ENCODE measurements around the gene RPS6KL1.

DNA sequence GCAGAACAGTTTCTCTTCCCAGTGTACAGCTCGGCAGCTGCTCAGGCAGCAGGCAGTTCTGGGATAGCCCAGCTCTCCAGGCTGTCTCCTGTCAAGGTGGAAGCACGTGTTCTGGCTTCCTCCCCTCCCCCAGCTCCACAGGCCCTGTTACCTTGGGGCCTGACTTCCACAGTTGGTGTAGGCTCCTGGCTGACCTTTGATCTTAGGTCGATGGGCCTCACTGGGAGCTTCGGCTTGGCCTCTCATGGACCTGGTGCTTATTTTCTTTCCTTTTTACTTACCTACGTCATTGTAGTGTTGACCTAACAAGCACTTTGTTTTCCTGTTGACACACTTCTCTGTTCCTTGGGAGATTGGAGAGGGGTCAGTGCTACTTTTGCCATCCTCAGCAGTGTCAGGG, 24.4 kb downstream of the RPS6KL1 start:
- TF ChIP-seq, protein P1, sequence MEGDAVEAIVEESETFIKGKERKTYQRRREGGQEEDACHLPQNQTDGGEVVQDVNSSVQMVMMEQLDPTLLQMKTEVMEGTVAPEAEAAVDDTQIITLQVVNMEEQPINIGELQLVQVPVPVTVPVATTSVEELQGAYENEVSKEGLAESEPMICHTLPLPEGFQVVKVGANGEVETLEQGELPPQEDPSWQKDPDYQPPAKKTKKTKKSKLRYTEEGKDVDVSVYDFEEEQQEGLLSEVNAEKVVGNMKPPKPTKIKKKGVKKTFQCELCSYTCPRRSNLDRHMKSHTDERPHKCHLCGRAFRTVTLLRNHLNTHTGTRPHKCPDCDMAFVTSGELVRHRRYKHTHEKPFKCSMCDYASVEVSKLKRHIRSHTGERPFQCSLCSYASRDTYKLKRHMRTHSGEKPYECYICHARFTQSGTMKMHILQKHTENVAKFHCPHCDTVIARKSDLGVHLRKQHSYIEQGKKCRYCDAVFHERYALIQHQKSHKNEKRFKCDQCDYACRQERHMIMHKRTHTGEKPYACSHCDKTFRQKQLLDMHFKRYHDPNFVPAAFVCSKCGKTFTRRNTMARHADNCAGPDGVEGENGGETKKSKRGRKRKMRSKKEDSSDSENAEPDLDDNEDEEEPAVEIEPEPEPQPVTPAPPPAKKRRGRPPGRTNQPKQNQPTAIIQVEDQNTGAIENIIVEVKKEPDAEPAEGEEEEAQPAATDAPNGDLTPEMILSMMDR (IDR thresholded peaks at IDR 0.05), result no peak
- TF ChIP-seq POLR2A (IDR thresholded peaks at IDR 0.05), result no peak

All from Peyer's patch (tissue), 4 donors.